Muscle of leg (tissue), 11 donors: ENCODE measurements around the gene FGFR3. TPM values are rescaled to one million over a fixed set of nuclear protein-coding genes. Genes with fewer than 3 reads are reported as not detected.

Source experiments
- DNase-seq: peaks from one replicate; pipeline ENCODE4 v3.0.0; 2013
- H3K27ac ChIP-seq: one replicate; pipeline ENCODE4 v1.5.1; 2013; ENCODE audit warnings: mild to moderate bottlenecking, low read length, control low read depth
- H3K27me3 ChIP-seq: one replicate; pipeline ENCODE4 v1.6.1; 2013; ENCODE audit warnings: low read length; ENCODE audit not compliant: control insufficient read depth, insufficient read depth
- H3K36me3 ChIP-seq: one replicate; pipeline ENCODE4 v1.6.1; 2013; ENCODE audit warnings: low read length; ENCODE audit not compliant: control insufficient read depth, insufficient read depth
- H3K4me1 ChIP-seq: one replicate; pipeline ENCODE4 v1.6.1; 2013; ENCODE audit warnings: low read length; ENCODE audit not compliant: control insufficient read depth, insufficient read depth
- H3K4me3 ChIP-seq: one replicate; pipeline ENCODE4 v1.5.1; 2013; ENCODE audit warnings: low read length, control low read depth
- H3K9me3 ChIP-seq: replicated peaks from 2 replicates; pipeline ENCODE4 v1.6.1; 2013; ENCODE audit warnings: low read depth, low read length; ENCODE audit not compliant: control insufficient read depth
- WGBS: methylation state at CpG from one replicate; pipeline ENCODE4 v1.1.5; 2013; ENCODE audit warnings: missing lambda C conversion rate; ENCODE audit not compliant: insufficient coverage; 5-methylcytosine and 5-hydroxymethylcytosine counted together
- polyA plus RNA-seq, 8 donors: library from polyadenylated mRNA; unstranded; fragments of 120-200 nt; gene quantifications; one replicate each; pipeline versions ENCODE4 v1.2.1 to v1.2.3, GENCODE V29; 2013; ENCODE audit warnings: inconsistent platforms in 1 of 8, low replicate concordance in 1 of 8; ENCODE audit not compliant: insufficient read length in 8 of 8, insufficient read depth in 1 of 8
- total RNA-seq: library from RNA; stranded (reverse); fragments of 120-200 nt; gene quantifications from one replicate; pipeline ENCODE4 v1.2.4, GENCODE V29; 2013

FGFR3 gene
- total and polyA plus RNA-seq, 9 donors, result 0.89 to 14.0 (median 1.4) TPM

DNA sequence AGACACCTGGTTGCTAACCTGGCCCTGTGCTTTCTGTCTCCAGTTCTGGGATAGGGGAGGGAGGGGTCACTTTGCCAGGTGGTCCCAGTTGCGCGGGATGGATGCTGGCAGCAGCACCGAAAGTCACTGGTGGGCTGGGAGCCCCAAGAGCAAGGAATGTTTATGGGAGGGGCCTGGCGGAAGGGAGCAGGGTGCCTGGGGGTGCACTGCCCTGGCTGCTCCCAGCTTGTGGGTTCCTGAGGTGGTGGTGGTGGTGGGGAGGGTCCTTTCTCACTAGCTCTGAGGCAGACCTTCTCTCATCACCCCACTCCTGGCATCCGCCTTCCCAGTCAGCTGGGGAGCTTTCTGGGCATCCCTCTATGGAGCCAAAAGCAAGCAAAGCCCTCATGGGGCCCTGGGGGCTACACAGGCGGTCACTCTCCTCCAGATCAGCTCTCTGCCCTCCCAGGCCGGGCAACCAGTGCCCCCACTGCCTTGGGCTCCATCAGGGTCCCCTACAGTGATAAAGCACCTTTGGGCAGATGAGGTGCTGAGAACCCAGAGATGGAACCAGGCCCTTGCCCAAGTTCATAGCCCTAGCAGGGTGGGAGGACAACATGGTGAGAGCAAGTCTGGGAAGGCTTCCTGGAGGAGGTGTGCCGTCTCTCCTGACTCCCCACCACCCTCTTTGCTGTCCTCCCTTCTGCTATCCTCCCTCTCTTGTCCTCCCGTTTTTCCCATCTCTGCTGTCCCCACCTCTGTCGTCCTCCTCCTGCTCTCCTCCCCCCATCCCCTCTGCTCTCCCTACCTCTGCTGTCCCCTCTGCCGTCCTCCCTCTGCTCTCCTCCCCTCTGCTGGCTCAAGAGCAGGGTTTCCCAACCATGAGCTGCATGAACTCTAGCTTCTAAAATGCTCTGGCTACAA, 16.0 kb downstream of the FGFR3 start:
- no peaks in the 10 kb centered on the region for H3K4me1 ChIP-seq
- no peaks in the 10 kb centered on the region for H3K27me3 ChIP-seq
- no peak for DNase-seq
- WGBS, result 54% methylated on average over 8 of the region's 11 CpGs
- no peak overlapping the region for H3K4me3 ChIP-seq
- no peak overlapping the region for H3K27ac ChIP-seq
- H3K9me3 ChIP-seq, result no peaks in the 10 kb centered on the region
- H3K36me3 ChIP-seq, result peaks cover 24% of the 10 kb centered on the region

DNA sequence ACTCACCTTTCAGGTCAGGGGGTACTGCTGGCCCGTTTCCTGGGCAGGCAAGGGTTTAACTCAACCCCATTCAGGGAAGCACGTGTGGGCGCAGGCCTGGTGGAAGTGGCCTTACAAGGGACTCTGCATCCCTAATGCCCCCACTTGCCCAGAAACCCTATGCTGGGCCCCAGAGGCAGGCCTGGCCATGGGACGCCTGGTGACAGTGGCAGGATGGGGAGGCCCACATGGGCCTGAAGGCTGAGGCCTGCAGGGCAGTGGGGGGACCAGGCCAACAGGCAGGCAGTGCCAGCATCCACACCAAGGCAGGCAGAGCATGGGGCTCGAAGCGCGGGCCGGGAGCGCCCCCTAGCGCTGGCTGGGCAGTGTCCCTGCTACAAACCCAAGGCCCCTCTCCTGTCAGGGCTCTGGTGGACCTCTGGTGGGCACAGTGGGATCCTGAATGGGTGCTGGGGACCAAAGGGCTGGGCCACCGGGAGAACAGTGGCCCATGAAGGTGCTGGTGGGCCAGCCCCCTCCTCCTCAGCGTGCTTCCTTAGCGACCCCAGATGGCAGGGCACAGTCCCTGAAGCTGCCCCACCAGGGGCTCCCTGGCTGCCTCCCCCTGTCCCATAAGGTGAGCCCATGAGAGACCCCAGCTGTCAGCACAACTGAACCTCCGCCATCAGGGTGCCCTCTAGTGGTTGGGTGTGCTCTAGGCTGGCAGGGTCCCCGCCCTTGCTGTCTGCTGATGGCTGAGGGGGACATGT, 16.8 kb downstream of the FGFR3 start:
- no peaks in the 10 kb centered on the region for H3K4me1 ChIP-seq
- H3K27me3 ChIP-seq, result no peaks in the 10 kb centered on the region
- peak; percentile 59 for DNase-seq
- H3K9me3 ChIP-seq, result no peaks in the 10 kb centered on the region
- H3K27ac ChIP-seq, result no peak overlapping the region
- peaks cover 32% of the 10 kb centered on the region for H3K36me3 ChIP-seq
- 25% methylated on average over 11 of the region's 15 CpGs for WGBS
- H3K4me3 ChIP-seq, result no peak overlapping the region

DNA sequence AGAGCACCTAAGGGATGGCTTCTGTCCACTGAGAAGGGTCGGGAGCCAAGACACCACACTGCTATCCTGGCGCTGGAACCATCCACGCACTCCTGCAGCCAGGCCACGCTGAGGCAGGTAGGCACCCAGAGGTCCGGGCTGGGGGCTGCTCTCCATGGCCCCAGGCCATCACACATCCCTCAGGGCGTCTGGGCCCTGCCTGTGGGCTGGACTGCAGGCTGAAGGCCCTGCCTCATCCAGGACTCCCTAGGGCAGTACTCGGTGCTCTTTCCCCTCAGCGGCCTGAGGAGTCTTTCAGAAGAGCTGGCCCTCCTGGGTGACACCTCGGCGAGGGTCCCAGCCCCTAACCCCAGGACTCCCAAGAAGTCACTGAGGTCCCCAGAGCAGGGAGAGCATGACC, 17.7 kb downstream of the FGFR3 start:
- H3K4me3 ChIP-seq, result no peak overlapping the region
- H3K27me3 ChIP-seq, result no peaks in the 10 kb centered on the region
- H3K27ac ChIP-seq, result no peak overlapping the region
- peaks cover 40% of the 10 kb centered on the region for H3K36me3 ChIP-seq
- DNase-seq, result no peak
- 80% methylated on average over 10 of the region's 10 CpGs for WGBS
- H3K9me3 ChIP-seq, result no peaks in the 10 kb centered on the region
- H3K4me1 ChIP-seq, result no peaks in the 10 kb centered on the region

DNA sequence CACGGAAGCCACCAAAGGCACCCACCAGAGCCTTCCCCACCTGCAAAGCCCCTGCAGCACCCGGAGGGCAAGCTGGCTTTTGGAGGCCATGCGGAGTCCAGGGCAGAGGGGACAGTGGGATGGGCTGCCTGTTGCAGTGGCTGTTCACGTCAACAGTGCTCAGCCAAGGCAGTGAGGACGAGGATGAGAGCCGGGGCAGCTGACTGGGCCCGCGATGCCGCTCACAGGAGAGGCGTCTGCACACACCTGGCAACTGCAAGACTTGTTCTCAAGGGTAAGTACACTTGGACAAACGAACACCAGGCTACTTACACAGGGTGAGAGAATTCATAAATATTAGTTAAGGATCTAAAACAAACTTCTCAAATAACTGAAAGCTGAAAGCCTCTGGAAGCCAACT, 19.6 kb downstream of the FGFR3 start:
- peaks cover 54% of the 10 kb centered on the region for H3K36me3 ChIP-seq

DNA sequence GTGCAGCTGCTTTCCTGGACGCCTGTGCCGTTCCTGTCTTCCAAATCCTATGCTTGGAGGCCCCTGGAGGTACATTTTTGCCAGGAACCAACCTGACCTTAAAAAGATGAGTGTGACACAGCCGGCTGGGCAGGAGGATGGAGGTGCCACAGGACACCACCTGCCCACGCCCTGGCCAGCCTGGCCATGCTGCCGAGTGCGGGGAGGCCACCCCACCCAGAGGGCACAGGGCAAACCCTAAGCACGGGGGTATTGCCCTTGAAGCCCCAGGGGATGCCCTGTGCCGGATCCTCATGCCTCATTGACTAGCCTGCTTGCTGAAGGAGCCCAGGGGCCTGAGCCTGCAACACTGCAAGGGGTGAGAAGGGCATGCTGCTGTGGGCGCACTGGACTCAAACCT, 20.1 kb downstream of the FGFR3 start:
- Histone ChIP-seq H3K27ac (no peak overlapping the region), H3K36me3 (peaks cover 59% of the 10 kb centered on the region), H3K4me1 (no peaks in the 10 kb centered on the region), H3K9me3 (no peaks in the 10 kb centered on the region), H3K27me3 (no peaks in the 10 kb centered on the region), H3K4me3 (no peak overlapping the region)
- WGBS, result 70% methylated on average over 8 of the region's 9 CpGs
- no peak for DNase-seq

More for the DNA sequence above, 19.6 kb downstream of the FGFR3 start:
- 94% methylated on average over 3 of the region's 11 CpGs for WGBS
- no peak overlapping the region for H3K4me3 ChIP-seq
- H3K9me3 ChIP-seq, result no peaks in the 10 kb centered on the region
- H3K4me1 ChIP-seq, result no peaks in the 10 kb centered on the region
- H3K27me3 ChIP-seq, result no peaks in the 10 kb centered on the region
- H3K27ac ChIP-seq, result no peak overlapping the region
- no peak for DNase-seq

DNA sequence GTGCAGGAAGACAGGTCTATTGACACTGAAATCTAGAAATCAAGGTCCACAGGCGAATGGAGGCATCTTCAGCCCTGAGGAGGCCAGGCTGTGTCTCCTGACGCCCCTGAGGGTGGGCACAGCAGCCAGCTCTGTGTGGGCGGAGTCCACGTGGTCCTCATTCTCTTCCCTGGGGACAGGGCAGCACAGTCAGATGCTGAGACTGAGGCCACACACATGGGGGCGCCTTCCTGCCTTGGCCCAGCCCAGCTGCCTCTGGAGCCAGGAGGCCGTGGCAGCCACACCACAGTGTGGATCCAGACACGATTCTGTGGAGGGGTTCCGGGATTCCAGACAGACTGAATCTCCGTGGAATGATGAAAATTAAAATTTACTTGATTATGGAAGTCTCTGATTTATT, 20.8 kb downstream of the FGFR3 start:
- Histone ChIP-seq H3K4me3 (no peak overlapping the region), H3K27ac (no peak overlapping the region), H3K4me1 (peaks cover 2% of the 10 kb centered on the region), H3K36me3 (peaks cover 59% of the 10 kb centered on the region), H3K27me3 (no peaks in the 10 kb centered on the region), H3K9me3 (no peaks in the 10 kb centered on the region)
- 64% methylated on average over 7 of the region's 9 CpGs for WGBS
- no peak for DNase-seq

DNA sequence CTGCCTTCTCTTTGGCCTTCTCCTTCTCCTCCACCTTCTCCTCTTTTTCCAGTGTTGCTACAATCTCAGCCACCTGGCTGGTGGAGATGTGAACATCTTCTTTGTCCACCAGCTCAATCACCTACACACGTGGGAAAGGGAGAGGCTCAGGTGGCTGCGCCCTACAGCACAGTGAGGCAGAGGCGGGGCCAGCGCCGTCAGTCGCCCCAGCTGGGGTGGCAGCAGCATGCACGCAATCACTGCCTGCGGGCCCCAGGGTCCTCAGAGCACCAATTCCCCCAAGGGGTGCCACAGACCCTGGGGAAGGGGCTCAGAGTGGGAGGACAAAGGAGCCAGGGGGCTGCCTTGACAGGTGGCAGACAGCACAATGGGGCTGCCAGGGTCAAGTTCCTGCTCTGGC, 21.4 kb downstream of the FGFR3 start:
- no peak overlapping the region for H3K4me3 ChIP-seq
- no peak for DNase-seq
- WGBS, result no CpG with 5 or more reads among the region's 8 CpGs
- peaks cover 65% of the 10 kb centered on the region for H3K36me3 ChIP-seq
- no peak overlapping the region for H3K27ac ChIP-seq
- no peaks in the 10 kb centered on the region for H3K9me3 ChIP-seq
- H3K4me1 ChIP-seq, result peaks cover 7% of the 10 kb centered on the region
- H3K27me3 ChIP-seq, result no peaks in the 10 kb centered on the region

DNA sequence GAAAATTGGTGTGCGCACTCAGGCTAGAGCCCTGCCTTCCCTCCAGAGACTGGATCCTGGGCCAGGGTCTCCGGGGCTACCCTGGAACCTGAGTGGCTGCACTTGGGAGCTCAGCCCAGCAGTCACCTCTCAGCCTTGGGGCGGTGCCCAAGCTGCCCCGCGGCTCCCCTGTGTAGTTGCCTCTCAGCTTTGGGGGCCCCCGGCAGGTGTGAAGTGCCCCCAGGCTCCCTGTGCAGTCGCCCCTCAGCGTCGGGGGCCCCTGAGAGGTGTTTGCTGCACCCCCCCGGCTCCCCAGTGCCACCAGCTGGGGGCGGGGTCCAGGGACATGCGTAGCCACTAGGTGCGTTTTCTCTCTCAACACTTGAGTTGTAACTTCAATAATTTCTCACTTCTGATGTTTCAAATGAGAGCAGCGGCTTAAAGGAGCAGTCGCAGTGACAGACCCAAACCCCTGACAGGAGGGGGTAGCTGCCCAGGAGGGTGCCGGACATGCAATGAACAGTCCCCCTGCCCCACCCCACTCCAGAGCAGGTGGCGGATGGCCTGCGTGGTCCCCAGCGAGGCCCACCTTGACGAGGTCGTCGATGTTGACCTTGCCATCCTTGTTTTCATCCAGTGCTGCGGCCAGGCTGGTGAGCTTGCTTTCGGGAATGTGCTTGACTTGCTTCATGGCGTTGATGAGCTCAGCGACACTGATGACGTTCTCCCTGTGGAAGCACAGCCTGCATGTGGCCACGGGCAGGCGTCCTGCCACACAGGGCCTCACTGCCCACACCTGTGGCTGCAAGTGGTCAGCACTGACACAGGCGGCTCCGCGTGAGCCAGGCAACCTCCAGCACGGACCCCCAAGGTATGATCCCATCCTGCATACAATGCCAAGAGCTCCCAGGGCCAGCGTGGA, 22.3 kb downstream of the FGFR3 start:
- peaks cover 12% of the 10 kb centered on the region for H3K4me1 ChIP-seq
- no peak for DNase-seq
- no peaks in the 10 kb centered on the region for H3K9me3 ChIP-seq
- no peak overlapping the region for H3K27ac ChIP-seq
- no peaks in the 10 kb centered on the region for H3K27me3 ChIP-seq
- WGBS, result 88% methylated on average over 32 of the region's 34 CpGs
- peaks cover 74% of the 10 kb centered on the region for H3K36me3 ChIP-seq
- H3K4me3 ChIP-seq, result no peak overlapping the region

DNA sequence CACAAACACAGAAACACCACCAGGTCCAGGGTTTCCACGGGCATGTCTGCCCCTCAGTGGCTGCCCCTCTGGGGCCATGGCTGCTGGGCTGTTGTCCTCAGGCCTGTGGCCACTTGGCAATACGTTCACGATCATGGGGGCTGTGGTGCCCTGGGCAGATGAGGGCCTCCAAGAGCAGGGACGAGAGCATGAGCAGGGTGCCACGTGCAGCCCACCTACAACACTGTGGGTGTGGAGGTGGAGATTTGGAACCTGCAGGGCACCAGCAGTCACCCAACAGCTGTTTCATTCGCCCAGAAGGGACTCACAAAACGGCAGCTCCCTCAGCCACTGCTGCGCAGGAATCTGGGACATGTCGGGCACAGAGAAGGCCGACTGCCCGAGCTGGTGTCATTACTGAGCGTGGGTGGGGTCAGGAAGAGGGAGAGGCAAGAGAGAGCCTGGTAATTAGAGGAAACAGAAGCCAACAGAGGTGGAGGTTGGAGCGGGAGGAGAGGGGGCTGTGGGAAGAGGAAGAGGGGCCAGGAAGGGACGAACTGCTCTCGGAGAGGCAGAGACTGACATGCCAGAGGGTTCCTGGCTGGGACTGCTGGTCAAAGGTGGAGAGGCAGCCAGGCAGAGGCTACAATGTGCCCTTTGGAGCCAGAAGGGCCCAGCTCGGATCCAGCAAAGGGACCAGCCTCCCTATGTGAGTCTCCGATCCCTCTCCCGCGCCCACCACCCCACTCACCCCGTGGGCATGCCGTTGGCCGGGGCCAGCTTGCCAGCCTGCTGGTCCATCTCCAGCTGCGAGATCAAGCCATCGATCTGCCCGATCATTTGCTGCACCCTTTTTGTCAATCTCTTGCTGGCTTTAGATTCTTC, 23.1 kb downstream of the FGFR3 start:
- H3K4me1 ChIP-seq, result peaks cover 12% of the 10 kb centered on the region
- H3K27ac ChIP-seq, result no peak overlapping the region
- WGBS, result 83% methylated on average over 25 of the region's 25 CpGs
- H3K36me3 ChIP-seq, result peaks cover 70% of the 10 kb centered on the region
- H3K27me3 ChIP-seq, result no peaks in the 10 kb centered on the region
- H3K9me3 ChIP-seq, result no peaks in the 10 kb centered on the region
- DNase-seq, result no peak
- H3K4me3 ChIP-seq, result no peak overlapping the region
